ENCODE data around the gene ARF6.

Gene ARF6

DNA sequence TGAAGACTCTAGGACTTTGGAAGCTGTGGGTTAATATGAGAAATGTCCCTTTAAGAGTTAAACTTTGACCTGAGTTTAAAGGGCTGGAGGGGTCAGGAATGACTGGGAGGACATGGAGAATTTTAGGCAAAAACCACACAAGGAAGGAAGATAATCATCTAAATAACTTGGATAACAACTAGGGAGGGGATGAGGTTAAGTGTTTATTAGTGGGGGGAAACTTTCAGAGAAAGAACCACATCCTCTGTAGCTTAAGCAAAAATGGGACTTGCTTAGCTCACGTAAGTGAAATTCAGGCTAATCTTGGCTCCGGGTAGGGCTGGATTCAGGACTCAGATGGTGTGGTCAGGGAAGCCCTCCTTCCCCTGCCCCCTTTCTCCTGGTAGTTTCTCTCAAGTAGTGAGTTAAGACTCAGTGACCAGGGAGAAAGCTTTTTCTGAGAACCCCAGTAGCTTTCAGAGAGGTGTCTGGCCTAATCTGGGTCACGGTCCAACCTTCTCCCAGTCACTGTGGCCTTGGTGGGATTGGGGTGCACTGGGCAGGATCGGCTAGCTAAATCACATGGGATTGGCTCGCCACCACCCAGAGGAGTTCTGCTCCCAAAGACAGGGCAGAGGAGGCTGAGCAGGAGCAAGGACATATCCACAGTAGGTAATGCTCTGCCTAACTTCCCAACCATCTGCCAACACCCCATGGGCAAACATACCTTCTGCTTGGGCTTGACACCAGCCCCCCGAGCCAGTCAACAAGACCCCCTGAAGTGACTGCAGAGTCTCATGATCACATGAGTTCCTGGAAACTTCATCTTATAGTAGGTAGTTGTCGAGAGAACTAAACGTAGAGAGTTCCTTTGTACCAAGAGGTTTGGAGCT is 52.8 kb downstream of the ARF6 start:
- DNase-seq: no peak

Data from kidney glomerular epithelial cell (primary cell).